Activated CD8-positive, alpha-beta memory T cell treated with anti-CD3 and anti-CD28 coated beads for 4 hours (primary cell): Measurements from ENCODE around the gene DTD1.
A peak's percentile ranks its signal among the peaks of the same experiment; 100 is the strongest.

Source experiments
- DNase-seq, 2 donors: peaks; one replicate each; pipeline ENCODE4 v3.0.0-alpha.2; 2020; ENCODE audit warnings: low read depth in 2 of 2

DTD1 gene

DNA sequence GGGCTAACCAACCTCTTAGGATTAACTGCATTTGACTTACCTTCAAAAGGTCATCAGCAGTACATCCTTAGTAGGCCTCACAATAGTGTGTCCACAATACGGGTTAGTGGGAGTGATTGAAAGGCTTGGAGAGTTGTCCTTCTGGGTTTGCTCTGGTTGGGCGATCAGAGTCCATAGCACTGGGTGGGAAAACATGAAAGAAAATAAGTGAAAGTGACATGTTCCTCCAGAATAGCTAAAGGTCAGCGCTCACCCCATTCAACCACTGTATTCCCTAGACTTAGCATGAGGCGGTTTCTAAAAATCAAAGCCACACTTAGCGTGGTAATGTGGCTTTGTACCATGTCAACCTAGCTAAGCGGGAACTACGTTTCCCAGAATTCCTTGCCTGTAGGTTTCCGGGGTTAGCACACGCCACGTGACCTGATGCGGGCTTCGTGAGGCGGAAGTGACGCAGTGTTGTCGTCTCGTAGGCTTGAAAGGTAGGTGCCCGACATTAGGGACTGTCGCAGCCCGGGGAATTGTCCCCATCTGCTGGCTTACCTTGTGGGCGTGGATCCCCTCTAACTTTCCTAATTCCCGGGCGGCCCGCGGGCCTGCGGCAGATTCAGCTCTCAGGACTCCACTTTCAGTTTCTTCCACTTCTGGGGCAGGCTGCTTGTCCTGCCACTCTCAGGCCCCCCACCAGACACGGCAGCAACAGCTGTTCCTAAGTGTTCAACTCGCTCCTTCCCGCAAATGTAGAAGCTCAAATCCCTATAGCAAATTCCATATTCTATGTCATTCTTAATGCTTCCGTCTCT, 206.0 kb downstream of the DTD1 start:
- peak; percentile 70 to 79 for DNase-seq

DNA sequence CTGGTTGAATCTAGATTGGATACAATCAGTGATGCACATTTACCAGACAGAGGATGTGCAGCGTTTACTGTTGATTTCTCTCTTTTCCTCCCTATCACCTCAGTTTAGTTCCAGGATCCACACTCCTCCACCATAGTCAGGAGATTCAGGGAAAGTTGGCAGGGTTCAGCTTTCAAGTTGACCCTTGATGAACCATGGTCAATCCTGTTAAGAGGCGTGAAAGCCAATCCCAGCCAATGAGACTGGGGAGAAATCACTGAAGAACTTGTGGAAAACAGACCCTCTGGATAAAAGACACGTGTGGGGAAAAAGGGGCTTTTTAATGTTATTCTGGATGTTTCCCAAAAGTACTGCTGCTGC, 206.6 kb downstream of the DTD1 start:
- no peak for DNase-seq

DNA sequence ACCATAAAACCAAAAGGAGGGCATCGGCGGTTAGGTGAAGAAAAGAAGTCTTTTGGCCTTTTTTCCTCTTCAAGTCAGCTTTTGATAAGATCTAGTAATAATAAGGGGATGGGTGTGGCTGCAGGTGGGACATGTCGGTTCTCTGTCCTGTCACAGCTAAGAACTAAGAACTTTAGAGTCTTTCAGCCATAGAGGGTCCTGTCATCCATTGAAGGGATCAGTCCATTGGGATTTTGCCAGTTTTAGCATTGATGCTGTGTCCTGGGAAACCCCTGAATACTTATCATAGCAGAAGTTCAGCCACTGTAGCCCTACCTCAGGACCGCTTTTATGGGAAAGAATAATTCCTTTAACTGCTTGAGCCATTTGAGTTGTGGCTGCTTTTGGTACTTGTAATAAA, 207.5 kb downstream of the DTD1 start:
- DNase-seq, result no peak

DNA sequence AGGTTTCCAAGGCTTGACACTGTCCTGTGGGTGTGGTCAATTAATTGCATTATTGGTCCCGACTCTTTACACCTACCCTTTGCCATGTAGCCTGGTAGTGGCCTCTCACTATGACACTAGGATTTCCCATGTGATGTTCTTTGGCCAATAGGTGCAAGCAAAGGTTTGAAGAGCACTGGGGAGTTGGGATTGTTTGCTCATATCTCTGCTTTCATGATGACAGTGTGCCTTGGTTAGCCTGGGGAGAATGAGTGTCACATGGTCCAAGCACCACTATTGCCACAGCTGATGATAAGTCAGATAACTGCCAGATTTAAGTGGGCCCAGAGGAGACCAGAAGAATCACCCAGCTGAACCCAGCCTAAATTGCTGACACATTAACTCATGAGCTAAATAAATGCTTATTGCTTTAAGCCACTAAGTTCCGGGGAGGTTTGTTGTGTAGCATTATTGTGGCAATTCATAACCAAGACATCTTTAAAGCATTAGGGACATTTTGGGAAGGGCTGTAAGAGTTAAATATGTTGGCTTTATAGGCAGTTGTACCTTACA, 208.5 kb downstream of the DTD1 start:
- no peak for DNase-seq

DNA sequence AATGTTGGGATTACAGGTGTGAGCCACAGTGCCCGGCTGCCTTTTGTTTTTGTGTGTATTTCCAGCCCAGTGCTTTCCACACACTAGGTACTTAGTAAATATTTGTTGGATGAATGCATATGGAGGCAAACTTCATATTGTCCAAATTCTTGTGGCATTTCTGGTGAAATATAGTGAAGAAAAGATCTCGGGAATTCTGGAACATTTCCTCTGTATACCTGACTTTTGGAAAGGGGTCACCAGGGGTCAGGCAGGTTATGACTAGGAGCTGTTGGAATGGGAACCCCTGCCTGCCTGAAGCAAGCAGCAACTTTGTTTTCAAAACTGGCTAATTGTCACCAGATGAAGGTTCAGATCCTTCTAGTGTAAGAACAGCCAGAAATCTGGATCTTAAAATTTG, 213.7 kb downstream of the DTD1 start:
- no peak for DNase-seq

DNA sequence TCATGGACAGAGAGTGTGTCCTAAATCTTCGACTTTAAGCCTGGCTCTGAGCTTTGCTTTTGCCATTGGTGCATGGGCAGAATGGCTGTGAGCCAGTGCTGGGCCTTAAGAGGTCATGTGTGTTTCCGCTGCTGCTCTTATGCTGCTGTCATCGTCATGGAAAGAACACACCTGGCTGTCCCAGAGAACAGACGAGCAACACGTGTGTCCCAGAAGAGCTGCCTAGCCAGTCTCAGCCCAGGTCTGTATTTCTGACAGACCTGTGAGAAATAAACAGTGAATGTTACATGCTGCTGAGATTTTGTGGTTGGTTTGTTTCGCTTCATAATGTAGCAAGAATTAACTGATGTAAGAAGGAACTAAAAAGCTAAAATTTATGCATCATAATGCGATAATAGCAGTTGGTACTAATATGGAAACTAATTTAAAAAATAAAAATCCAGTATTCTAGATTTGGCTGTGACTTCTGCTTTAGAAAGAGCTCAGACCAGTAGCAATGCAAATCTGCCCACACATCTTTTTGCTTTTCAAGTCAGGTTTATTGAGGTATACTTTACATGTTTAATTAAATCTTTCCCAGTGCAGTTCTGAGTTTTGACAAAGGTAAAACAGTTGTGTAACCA, 214.3 kb downstream of the DTD1 start:
- no peak for DNase-seq

DNA sequence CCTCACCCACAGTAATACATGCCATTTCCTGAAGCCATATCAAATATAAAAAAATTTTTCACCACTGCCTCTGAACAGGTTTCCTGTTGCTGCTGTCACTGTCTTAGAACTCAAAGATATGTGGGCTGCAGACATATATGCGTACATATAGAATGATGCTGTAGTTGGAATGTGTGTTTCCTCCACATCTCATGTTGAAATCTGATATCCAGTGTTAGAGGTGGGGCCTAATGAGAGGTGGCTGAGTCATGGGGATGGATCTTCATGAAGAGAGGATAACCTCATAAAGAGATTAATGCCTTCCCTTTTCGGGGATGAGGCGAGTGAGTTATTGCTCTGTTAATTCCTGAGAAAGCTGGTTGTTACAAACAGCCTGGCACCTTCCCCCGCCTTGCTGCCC, 218.0 kb downstream of the DTD1 start:
- DNase-seq, result no peak

DNA sequence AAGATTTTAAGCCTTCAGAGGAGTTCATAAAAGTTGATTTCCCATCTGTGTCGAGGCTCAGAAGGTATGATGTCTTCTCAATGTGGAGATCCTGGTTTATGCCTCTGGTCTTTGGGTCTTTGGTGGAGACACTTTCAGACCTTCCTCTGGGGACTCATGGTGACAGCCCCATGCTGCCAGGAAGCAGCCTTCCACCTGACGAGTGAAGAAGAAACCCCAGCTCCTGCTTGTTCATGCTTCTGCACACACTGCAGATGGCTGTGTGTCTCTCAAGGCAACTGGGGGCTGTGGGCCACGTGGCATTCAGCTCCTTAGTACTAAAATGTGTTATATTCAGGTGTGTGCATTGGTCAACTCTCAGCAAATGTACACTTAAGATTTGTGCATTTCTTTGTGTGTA, 220.9 kb downstream of the DTD1 start:
- no peak for DNase-seq

DNA sequence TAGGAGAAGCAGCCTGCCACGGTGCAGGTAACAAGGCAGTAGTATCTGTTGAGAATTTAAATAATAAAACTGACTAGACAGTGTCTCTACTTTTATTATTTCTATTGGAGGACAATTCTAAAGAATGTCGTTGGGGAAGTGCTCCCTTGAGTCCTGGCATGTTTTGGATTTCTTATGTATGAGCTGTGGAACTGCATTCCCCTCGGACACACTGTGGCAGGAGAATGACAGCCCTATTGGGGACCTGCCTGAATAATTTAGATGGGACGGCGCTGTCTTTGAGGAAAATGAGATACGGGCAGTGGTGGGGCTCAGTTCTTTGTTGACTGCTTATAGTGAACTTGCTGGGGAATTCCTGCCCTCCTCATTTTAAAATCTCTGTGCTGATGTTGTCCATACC, 223.3 kb downstream of the DTD1 start:
- no peak for DNase-seq

DNA sequence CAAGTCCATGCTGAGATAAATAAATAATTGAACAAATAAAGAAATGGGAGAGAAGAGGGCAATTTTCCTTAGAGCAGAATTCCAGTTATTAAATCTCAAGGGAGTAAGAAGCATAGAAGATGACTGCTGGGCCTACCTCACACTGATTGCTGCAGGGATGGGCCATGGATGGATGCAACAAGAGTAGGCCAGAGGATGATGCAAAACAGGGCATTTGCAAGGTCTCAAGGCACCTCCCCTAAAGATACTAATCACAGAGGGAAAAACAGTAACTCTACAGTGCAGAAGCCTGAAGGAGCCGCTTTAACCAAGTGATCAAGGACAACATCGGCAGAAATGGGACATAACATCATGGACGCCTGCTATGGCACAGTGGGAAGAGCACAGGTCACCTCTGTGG, 224.1 kb downstream of the DTD1 start:
- no peak for DNase-seq

DNA sequence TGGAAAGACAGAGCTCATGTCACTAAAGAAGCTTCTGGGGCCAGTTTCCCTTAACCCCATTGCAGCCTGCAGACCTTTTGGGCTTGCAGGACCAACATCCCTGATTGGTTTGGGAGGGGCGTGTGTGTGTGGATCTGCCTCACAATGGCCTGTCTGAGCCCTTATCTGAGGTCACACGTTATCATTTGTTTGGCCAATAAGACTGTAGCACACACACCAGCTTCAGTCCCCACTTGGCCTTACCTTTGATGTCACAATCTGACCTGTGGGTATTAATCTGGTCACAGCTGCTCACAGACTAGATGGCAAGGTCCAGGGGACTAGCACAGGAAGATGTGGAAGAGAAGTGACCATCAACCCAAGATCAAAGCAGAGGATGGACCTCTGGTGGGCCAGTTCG, 225.6 kb downstream of the DTD1 start, which contains the start of gene SCP2D1:
Gene SCP2D1, plus strand, starts transcription at position 301 of the 400 bp plus-strand sequence. Its CDS starts 33 bp downstream, at position 334.
- no peak for DNase-seq

DNA sequence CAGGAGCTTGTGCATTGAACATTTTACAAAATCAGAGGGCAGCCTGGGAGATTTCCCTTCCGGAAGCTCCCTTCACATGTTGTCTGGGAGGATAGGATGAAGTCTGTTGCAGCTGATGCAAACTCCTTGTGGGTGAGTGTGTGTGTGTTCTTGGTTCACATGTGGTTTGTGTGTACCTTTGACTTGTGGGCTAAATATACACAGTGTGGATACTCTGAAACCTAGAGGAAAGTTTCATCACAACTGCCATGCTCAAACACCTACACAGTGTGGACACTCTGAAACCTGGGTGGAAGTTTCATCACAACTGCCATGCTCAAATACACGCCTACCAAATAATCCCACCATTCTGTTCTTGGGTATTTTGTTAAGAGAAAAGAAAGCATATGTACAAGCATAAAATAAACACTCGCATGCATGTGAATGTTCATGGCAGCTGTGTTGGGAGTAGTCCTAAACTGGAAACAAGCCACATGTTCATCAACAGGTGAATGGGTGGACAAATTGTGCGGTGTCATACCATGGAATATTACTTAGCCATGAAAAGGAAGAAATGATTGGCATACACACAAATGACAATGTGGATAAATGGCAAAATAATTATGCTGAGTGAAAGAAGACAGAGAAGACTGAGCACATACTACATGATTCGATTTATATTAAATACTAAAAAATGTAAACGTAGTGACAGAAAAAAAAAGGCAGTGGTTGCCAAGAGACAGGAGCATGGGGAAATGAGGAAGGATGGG, 227.5 kb downstream of the DTD1 start:
- DNase-seq, result no peak
